LoVo (cell line): ENCODE results near the gene MINDY2.

Experiments used
- DNase-seq: peaks from one replicate; pipeline ENCODE4 v3.0.0-alpha.2; 2016; ENCODE audit warnings: low spot score

Gene MINDY2, protein sequence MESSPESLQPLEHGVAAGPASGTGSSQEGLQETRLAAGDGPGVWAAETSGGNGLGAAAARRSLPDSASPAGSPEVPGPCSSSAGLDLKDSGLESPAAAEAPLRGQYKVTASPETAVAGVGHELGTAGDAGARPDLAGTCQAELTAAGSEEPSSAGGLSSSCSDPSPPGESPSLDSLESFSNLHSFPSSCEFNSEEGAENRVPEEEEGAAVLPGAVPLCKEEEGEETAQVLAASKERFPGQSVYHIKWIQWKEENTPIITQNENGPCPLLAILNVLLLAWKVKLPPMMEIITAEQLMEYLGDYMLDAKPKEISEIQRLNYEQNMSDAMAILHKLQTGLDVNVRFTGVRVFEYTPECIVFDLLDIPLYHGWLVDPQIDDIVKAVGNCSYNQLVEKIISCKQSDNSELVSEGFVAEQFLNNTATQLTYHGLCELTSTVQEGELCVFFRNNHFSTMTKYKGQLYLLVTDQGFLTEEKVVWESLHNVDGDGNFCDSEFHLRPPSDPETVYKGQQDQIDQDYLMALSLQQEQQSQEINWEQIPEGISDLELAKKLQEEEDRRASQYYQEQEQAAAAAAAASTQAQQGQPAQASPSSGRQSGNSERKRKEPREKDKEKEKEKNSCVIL

DNA sequence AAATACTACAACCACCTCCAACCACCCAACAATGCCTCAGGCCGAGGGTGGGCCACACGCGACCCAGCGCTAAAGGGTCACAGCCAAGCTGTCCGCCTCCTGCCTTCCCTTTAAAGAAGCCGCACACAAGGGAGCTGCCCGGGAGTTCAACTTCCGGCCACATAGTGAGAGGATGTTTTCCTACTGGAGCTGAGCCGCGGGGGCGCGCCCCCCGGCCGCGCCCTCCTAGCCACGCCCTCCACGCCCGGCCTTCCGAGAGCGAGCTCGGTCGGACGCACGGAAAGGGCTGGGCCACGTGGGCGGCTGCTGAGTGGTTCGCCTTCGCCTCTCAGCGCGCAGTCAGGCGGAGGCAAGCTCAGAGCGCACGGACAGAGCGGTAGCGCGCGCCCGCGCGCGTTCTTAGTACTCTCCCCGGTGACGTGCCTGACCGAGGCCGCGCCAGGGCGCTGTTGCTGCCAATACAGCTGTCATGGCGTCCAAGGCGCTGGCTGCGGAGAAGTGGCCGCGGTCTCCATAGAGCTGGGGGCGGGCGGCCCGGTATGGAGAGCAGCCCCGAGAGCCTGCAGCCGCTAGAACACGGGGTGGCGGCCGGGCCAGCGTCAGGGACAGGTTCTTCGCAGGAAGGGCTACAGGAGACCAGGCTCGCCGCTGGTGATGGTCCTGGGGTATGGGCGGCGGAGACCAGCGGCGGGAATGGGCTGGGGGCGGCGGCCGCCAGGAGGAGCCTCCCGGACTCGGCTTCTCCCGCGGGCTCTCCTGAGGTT is at the start of gene MINDY2:
MINDY2 (plus strand) TSS at position 446 of the 764 bp plus-strand sequence; CDS start at position 540, 94 bp downstream.
- DNase-seq = peak; percentile 100

DNA sequence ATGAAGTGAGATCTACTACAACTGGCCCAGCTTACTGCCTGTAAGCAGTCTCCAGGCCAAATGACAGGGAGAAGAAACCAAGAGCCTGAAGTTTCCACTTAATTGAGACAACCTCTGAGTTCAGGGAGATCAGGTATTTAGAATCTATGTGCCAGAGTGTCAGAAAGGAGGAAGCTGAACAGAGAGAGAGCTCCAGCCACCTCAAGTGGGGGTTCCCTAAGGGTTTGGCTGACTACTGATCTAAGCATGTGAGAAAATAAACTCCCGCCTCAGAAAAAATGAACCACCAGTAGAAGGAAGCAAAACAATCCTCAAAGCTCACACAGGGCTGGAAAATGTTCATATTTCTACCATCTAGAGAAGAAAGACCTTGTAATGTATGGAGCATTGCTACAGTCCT is 46.6 kb upstream of the MINDY2 start:
- DNase-seq = no peak

DNA sequence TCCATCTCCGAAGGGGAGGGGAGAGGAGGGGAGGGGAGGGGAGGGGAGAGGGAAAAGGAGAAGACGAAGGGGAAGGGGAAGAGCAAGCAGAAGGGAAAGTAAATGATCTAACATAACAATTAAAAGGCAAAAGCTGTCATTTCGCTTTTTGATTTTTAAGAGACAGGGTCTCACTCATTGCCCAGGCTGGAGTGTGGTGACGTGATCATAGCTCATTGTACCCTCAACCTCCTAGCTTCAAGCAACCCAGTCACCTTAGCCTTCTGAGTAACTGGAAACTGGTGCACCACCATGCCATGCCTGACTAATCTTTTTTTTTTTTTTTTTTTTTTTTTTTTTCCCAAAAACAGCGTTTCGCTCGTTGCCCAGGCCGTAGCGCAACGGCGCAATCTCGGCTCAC is 44.2 kb upstream of the MINDY2 start:
- DNase-seq = no peak

DNA sequence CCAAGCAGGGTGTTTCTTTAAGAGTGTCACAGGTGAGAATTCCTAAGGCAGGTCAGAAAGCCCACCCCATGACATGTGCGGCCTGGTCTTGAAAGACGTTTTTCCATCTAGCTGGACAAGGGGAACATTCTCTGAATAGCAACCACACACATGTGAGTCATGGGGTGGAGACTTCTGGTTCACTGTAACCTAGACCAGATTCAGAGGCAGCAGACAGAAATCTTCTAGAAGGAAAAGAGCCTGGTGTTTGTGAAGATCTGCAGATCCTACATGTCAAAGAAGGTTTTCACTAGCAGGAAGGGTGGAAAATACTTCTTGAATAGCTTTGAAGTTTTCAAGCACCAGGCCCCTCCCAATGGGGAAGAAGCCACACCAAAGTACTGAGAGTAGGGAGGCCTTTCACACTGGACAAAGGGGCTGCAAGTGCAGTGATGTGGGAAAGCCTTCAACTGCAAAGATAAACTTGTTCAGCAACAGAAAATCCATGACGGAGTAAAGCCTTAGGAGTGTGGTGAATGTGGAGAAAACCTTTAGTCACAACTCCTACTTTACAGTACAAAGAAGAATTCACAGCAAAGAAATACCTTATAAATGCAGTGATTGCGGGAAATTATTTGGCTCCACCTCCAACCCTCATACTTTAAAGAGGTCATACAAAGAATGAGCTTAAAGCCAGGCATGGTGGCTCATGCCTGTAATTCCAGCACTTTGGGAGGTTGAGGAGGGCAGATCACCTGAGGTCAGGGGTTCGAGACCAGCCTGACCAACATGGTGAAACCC is 39.2 kb upstream of the MINDY2 start:
- DNase-seq = peak; percentile 54

DNA sequence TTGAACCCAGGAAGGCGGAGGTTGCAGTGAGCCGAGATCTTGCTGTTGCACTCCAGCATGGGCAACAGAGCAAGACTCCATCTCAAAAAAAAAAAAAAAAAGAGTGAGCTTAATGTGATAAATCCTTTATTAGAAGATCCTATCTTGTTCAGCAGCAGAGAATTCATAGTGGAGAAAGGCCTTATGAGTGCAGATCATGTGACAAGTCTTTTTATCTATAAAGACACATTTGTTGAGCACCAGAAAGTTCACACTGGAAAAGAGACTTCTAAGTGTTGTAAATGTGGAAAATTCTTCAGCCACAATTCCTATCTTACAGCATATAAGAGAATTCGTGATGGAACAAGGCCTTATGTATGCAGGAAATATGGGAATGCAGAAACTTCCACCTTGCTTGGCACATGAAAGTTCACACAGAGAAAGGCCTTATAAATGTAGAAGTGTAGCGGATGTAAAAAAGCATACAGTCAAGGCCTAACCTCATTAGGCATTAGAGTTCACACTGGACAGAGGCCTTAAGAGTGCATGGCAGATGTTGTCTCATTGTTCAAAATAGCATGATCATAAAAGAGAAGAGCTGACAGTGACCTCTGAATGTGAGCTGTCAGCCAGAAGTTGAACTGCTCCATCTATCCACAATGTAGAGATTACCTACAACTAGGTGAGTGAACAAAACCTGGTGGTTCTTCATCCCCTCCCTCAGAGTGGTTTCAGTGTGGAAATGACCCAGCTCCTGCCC is 38.3 kb upstream of the MINDY2 start:
- DNase-seq = no peak

DNA sequence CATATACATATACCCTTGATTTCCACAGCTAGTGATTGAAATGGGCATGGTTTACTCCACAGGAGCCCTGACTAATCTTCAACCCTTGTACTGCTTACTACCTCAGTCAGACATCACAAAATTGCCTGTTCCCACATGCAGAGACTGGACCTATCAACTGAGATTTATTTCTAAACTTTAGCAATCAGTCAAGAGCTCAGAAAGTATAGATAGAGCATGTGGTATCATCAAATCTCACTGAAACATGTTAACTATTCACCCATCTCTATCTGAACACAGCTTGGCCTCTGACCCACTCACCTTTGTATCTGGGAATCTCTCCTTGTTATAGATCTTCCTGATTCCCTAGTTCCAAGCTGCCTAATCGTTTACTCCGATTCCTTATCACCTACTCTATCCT is 36.2 kb upstream of the MINDY2 start:
- no peak for DNase-seq

DNA sequence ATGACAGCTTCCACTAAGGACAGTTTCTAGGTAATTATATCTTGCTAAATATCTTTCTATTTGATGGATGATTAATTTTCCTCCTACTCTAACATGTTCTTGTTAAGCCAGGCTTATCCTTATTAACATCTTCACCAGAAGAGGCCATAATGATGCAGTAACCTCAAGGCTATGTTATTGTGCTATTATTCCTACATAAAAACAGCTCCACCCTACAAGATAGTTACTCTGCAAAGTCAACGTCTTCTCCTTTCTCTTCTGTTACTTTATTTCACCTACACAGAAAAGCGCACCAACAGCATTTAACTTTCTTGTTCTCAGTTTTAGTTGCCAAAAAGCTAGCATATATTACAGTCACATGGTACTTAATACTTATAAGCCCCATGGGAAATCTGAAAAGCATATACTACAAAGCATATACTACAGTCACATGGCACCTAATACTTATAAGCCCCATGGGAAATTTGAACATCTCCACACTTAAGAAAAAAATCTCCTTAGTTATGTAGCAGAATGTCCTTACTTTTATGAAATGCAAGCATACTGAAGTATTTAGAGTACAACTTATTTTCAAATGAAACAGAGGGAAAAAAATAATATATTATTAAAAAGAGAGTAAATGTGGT is 35.0 kb upstream of the MINDY2 start:
- no peak for DNase-seq

DNA sequence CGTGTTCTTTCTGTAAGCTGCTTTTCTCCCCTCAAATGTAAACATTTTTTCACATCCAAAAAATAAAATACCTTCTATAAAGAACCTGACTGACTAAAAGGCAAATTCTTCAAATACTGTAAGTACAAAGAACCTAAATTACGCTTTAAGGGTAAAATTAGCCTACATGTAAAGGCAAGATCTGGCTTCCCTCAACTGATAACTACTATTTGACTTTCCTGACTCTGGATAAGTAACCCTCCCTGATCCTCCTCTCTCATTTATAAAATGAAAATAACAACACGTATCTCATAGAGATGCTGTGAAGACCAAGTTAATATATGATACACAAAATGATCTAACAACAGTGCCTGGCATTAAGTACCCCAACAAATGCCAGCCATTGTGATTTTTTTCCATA is 33.8 kb upstream of the MINDY2 start:
- no peak for DNase-seq

DNA sequence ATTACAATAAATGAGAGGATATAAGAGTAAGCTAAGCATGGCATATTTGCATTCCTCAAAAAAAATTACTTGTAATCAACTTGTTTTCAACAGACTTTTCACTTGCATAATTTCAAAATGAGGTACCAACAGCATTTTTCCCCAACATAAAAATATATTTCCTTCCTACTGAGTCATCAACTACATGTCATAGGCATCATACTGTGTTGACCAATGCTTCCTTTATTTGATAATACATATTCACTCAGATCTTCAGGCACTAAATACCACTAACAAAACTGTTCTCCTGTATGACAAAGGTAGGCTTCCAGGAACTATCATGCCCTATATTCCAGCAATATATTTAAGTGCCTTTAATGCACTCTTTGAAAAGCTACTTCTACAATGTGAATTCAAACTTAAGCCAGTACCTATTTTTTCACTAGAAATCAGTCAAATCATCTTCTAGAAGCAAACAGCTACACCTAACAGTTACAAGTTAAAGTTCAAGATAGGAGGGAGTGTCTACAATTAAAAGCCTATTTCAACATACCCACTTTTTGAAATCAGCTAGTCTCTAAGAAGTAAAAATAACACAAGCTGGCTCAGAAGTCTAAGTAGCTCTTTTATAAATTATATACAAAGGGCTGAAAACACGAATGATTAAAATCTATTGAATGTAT is 32.9 kb upstream of the MINDY2 start:
- peak; percentile 30 for DNase-seq

DNA sequence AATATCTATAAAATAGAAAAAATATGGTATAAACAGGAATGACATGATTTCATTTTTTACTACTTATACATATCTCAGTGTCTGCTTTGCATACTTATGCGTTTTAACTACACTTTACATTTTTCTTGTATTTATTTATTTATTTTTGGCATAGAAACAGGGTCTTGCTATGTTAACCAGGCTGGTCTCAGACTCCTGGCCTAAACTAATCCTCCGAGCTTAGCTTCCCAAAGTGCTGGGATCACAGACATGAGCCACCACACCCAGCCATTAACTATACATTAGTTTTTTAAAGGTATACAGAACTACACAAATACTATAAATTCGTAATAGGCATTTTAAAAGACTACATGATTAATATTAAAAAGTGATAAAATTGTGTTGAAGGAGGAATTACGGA is 30.7 kb upstream of the MINDY2 start:
- no peak for DNase-seq

DNA sequence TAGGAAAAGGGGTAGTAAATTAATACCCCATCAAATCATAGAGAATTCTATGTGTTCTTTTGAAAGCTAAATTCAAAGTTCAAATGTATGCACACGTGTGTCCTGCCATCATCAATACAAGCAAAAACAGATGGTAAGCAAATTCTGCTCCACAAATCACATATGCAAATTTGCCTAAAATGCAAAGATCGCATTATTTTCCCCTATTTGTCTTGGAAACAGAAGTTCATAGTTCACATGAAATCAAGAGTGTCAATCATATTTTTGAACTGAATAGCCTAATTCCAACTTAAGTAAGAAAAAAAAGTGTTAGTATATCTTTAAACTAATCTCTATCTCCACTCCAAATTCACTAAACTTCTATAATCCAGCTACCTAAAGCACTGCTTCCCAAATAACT is 30.1 kb upstream of the MINDY2 start:
- DNase-seq = no peak

DNA sequence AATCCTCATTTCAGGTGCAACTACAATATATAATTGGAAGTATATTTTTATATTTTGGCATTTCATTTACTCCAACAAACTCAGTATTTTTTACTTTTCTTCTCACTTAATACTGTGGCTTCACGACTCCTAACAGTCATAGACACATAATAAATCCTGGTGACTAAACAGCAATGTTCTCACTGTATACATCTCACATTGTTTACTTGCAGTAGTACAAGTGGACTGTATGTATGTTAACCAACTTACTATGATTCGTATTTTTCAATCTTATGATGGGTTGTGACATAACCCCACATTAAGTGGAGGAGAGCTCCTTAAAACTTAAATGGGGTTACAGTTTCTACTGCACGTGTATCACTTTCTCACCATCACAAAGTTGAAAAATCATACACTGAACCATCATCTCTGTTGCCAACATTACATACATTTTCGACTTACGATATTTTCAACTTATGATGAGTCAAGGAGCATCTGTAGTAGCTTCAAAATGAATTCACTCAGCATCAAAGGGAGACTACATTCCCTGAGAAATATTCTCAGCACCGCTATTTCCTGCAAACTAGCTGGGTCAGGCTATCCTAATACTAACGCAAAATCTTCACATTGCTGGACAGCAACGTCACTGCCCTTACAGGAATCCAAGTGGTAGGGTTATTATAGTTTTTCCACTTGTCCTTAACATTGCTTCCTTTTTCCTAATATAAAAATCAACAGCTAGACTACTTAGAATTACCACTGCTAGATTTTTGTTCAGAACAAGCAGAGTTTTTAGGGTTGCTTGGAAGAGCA is 28.9 kb upstream of the MINDY2 start:
- DNase-seq = no peak

DNA sequence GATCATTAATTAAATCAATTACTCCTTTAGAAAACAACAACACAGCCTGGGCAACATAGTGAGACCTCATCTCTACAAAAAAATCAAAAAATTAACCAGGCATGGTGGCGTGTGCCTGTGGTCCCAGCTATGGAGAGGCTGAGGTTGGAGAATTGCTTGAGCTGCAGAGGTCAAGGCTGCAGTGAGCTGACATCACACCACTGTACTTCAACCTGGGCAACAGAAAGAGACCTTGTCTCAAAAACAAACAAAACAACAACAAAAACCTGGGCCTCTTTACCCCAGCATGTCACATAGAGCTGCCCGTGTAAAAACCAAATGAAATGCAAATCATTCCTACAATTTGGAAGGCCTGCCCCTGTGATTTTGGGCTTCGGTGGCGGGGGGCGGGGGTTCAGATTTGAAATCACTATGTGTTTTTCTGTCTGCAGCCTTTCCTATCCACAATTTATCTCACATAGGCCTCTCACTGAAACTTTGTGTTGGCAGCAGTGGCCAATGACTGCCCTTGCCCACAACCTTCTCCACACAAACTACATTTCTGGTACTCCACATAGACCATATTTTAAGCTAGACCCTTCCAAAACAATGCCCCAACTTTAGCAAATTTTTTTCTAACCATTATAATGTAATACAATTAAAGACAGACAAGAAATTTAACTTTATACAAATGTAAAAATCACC is 28.1 kb upstream of the MINDY2 start:
- DNase-seq = no peak

DNA sequence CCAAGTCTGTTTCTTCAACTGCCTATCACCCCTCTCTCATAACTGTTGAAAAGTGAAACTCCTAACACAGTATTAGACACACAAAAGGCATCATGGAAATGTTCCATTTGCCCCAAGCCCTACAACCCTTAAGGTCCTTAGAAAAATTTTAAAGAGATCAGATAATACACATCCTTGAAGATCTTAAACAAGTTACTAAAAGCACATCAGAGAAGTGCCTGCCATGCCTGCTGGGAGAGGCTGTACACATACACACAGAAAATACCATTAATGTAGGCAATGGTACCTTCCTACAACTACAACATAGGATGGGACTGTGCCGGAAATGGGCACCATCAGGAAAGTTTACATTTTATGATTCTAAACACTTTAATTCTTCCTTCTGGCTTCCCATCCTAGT is 24.9 kb upstream of the MINDY2 start:
- no peak for DNase-seq

DNA sequence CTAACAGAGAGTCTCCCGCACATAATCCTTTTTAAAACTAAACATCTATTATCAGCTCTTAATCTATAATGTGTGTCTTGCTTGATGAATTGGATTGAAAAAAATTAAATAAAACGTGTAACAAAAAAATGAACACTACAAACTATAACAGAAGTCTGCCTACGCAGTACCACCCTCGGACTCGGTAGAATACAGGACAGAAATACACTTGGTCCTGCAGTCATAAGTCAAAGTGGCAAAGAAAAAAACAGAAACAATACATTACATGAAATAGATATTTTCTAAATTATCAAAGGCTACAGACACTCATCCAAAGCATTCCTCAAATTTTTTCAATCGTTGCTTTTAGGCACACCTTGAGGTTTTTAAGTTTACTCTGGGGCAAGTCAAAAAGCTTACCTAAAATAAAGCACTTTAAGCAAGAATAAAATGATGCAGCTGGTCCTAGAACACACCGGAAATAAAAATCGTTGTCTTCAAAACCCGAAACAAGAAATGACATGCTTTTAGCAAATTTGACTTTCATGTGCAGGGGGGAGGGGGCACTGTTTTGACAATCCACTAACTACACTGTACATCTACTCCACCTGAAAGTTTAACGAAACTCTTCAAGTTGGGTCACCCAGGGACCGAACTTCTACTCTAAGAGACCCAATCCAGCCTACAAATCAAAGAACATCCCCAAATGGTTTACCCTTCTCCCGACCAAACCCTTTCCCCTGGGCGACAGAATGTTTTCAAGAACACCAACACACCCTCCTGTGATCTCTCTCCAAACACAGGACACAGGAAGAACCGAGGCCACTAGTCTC is 22.9 kb upstream of the MINDY2 start:
- DNase-seq = no peak

DNA sequence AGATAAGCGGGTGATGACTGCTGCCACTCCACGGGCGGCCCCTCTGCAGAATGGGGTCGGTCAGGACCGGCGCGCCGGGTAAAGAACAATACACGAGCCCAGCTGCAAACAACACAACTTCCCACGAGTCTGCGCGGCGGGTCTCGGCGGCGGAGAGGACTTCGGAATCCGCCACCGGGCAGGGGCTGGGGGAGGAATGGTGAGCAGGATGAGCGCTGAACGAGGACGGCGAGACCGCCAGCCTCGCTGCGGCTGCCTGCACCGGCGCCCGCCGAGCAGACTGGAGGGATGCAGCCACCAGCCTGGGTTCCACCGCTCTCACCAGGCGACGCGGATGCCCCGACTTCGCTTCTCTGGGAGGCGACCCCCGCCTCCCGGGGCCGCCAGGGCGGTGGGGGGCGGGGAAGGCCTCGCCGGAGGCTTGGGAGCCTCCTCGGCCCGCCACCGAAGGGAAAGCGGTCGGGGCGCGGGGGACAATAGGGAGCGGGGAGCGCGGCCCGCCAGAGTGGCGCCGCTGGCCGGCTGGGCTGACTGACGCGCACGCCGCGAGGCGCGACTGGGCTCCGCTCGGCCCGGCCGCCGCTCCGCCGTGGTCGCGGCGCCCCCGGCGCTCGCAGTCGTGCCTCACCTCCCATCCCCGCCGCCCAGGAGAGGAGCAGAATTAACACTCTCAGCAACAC is 22.1 kb upstream of the MINDY2 start:
- DNase-seq = peak; percentile 28

DNA sequence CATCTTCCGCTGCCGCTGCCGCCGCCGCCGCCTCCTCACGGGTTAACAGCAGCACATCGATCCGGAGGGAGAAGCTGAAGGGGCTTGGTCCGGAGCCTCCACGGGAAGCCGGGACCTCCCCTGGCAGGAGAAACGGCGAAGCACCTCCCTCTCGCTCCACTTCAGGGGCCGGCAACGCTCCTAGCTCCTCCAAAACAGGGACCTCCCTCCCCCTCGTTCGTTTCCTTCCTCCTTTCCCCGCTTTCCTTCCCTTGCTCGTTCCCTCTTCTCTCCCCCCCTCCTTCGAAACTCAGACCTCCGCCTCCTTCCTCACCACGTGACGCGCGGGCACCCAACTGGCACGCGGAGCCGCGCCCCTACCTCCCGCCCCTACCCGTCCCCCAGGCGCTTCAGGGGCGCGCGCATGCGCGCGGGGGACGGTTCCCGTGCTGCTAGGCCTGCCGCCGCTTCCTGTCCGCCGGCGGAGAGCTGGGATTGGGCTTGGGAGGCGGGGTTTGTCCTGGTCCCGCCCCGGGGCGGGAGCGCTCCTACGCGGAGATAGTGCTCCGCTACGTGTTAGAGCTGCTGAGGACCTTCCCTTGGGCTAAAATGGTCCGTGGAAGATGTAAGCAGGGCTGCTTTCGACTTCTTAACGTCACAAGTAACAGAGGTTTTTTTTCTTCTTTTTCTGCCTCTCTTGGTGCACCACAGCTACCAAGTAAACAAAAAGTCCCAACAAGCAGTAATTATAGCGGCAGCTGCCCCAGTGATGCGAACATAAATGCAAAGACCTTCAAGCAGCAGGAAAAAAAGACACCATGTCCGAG is 21.4 kb upstream of the MINDY2 start, which contains the start of gene ADAM10:
ADAM10 (minus strand) TSS at position 176 of the 806 bp plus-strand sequence; CDS start at position 3, 173 bp downstream.
- DNase-seq = peak; percentile 100
